Measurements from ENCODE around the gene BCCIP.

DNA sequence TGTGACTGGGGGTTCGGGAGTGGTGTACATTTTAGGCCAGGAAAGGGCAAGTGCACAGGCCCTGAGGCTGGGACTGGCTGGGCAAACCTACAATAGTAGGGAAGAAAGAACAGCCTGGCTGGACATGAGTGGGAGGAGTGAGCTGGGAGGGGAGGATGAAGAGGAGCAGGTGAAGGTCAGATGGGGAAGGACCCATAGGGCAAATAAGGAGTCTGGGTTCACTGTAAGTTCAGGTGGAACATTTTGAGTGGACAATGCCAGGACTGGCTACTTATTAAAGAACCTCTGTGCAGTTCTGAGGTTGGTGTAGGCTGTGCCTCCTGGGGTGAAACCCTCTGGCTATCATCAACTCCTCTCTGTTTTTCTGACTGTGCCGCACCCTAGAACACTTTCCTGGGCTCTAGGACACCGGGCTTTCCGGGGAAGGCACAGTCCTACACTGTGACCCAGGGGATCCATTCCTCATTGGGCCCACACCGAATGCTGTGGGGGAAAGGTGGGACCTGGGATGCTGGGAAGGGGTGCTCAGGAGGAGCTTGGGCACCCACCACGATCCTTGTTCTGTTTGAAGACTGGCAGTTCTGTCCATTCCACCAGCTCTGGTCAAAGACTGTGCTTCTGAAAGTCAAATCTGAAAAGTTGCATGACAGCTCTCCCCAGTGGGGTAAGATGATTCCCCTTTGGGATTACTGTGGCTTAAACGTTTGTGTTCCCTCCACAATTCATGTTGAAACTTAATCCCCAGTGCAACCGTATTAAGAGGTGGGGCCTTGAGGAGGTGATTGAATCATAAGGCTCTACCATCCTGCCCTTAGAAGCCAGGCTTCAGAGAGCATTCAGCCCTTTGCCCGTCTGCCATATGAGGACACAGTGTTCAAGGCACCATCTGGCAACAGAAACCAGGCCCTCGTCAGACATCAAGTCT is 43.7 kb upstream of the BCCIP start:
- TF ChIP-seq EZH2 (IDR thresholded peaks at IDR 0.05) (no peak), EZH2phosphoT487 (IDR thresholded peaks at IDR 0.05) (no peak)
- TF ChIP-seq, protein P1, sequence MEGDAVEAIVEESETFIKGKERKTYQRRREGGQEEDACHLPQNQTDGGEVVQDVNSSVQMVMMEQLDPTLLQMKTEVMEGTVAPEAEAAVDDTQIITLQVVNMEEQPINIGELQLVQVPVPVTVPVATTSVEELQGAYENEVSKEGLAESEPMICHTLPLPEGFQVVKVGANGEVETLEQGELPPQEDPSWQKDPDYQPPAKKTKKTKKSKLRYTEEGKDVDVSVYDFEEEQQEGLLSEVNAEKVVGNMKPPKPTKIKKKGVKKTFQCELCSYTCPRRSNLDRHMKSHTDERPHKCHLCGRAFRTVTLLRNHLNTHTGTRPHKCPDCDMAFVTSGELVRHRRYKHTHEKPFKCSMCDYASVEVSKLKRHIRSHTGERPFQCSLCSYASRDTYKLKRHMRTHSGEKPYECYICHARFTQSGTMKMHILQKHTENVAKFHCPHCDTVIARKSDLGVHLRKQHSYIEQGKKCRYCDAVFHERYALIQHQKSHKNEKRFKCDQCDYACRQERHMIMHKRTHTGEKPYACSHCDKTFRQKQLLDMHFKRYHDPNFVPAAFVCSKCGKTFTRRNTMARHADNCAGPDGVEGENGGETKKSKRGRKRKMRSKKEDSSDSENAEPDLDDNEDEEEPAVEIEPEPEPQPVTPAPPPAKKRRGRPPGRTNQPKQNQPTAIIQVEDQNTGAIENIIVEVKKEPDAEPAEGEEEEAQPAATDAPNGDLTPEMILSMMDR (IDR thresholded peaks at IDR 0.05): no peak
